Measurements from ENCODE around the gene C5. TPM values are rescaled to one million over a fixed set of nuclear protein-coding genes. Genes with fewer than 3 reads are reported as not detected.
A peak's percentile ranks its signal among the peaks of the same experiment; 100 is the strongest.

The C5 gene
- total RNA-seq, 1 experiment from 2014 or later: 0.66 TPM

DNA sequence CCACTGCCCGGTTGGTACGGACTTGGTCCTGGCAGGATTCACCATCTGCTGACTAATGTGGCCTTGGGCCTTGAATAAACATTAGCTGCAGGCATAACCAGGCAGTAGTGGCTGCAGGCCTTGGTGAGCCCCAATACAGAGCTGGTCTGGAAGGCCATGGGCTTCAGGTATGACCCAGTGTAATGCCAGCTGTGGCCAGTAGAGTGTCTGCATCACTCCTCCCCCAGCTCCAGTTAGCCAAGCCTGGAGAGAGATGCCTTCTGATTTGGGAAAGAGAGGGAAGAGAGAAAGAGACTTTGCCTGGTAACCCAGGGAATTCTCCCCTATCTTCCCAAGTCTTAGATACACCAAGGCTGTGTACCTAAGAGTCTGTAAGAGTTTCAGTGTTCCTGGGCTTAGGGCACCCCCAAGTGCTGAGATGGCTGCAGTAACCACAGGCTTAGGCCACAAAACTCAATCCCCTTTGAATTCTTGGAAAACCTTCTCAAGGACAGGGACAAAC, 5.6 kb upstream of the C5 start (continued):
- TF ChIP-seq POLR2AphosphoS5 (IDR thresholded peaks at IDR 0.05; ENCODE audit: low read depth, low read length) (no peak), RAD21 (IDR thresholded peaks at IDR 0.05; ENCODE audit: low read depth) (peak; percentile 63), CEBPB (IDR thresholded peaks at IDR 0.05; ENCODE audit: low read depth) (no peak), POLR2A (IDR thresholded peaks at IDR 0.05; ENCODE audit: borderline replicate concordance, extremely low read depth, insufficient read depth, insufficient read length) (no peak), SIN3A (IDR thresholded peaks at IDR 0.05; ENCODE audit: low read depth) (no peak), SP1 (IDR thresholded peaks at IDR 0.05; ENCODE audit: low read depth) (no peak), TCF7L2 (IDR thresholded peaks at IDR 0.05; ENCODE audit: borderline replicate concordance, extremely low read depth, insufficient read depth, insufficient read length) (no peak), EGR1 (IDR thresholded peaks at IDR 0.05; ENCODE audit: low read depth) (no peak), EZH2 (IDR thresholded peaks at IDR 0.05) (no peak)
- TF ChIP-seq, protein P1, sequence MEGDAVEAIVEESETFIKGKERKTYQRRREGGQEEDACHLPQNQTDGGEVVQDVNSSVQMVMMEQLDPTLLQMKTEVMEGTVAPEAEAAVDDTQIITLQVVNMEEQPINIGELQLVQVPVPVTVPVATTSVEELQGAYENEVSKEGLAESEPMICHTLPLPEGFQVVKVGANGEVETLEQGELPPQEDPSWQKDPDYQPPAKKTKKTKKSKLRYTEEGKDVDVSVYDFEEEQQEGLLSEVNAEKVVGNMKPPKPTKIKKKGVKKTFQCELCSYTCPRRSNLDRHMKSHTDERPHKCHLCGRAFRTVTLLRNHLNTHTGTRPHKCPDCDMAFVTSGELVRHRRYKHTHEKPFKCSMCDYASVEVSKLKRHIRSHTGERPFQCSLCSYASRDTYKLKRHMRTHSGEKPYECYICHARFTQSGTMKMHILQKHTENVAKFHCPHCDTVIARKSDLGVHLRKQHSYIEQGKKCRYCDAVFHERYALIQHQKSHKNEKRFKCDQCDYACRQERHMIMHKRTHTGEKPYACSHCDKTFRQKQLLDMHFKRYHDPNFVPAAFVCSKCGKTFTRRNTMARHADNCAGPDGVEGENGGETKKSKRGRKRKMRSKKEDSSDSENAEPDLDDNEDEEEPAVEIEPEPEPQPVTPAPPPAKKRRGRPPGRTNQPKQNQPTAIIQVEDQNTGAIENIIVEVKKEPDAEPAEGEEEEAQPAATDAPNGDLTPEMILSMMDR (IDR thresholded peaks at IDR 0.05 in 2 of 3, conservative IDR thresholded peaks at IDR 0.05 in 1 of 3; ENCODE audit: borderline replicate concordance in 1 of 3, insufficient read depth in 1 of 3, low read depth in 2 of 3, low read length in 2 of 3): peak; percentile 82 to 84 (median 83); a peak in 5 of 6 replicates

DNA sequence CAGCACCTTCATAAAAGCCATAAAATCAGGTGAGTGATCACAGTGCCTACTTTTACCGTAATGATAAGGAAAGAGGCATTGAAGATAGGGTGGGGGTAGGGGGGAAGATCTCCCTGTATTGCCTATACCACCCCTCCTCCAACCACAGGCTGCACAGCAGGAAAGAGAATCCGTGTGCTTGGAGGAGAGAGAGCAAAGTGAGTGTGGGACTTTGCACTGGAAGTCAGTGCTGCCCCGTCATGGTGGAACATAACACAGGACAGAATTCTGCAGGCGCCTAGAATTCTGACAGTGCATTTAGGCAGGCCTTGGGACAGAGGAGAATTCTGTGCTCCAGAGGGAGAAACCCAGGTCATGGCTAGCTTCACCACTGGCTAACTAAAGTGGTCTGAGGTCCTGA, 3.5 kb upstream of the C5 start:
- ATAC-seq (no peak), DNase-seq (ENCODE audit: low read depth, low spot score) (no peak)
- no peak overlapping the region for H3K9ac ChIP-seq (ENCODE audit: low read length)
- TF ChIP-seq, protein P2, sequence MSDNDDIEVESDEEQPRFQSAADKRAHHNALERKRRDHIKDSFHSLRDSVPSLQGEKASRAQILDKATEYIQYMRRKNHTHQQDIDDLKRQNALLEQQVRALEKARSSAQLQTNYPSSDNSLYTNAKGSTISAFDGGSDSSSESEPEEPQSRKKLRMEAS (IDR thresholded peaks at IDR 0.05): no peak
- TF ChIP-seq CEBPB (IDR thresholded peaks at IDR 0.05; ENCODE audit: low read depth) (no peak), ZNF274 (IDR thresholded peaks at IDR 0.05; ENCODE audit: low read depth, low read length) (no peak), CBX3 (IDR thresholded peaks at IDR 0.05; ENCODE audit: low read depth) (no peak), SP1 (IDR thresholded peaks at IDR 0.05; ENCODE audit: low read depth) (no peak), POLR2AphosphoS5 (IDR thresholded peaks at IDR 0.05; ENCODE audit: low read depth, low read length) (no peak), SIN3A (IDR thresholded peaks at IDR 0.05; ENCODE audit: low read depth) (no peak), EGR1 (IDR thresholded peaks at IDR 0.05; ENCODE audit: low read depth) (no peak)
- TF ChIP-seq, protein P1 (IDR thresholded peaks at IDR 0.05 in 2 of 3, conservative IDR thresholded peaks at IDR 0.05 in 1 of 3; ENCODE audit: borderline replicate concordance in 1 of 3, insufficient read depth in 1 of 3, low read depth in 2 of 3, low read length in 2 of 3): no peak
- H3K9me3 ChIP-seq (ENCODE audit: control insufficient read depth in 1 of 2, insufficient read depth in 1 of 2, low read depth in 1 of 2, low read length in 2 of 2): no peaks in the 10 kb centered on the region
- CTCF ChIA-PET: no interaction called here
- H3K4me1 ChIP-seq (ENCODE audit: control insufficient read depth in 1 of 2, insufficient read depth in 2 of 2, low read length in 2 of 2): 0 out of 4 replicates have a peak, but pooled peaks cover 0 to 2% of the 10 kb centered on the region in 2 experiments
- POLR2A ChIA-PET: interaction anchor here (0.6 kb wide), 1 partner anchor 422 kb away, joined by 3 read pairs; no protein-coding TSS in a partner anchor
- no peaks in the 10 kb centered on the region for H3K9me2 ChIP-seq (ENCODE audit: insufficient read depth)
- H3K4me3 ChIP-seq (replicated peaks in 1 of 2; ENCODE audit: low read depth in 1 of 2, low read length in 2 of 2): no peak overlapping the region
- no peaks in the 10 kb centered on the region for H3K27me3 ChIP-seq (ENCODE audit: insufficient read depth, low read length)
- intact Hi-C loops (cut with micrococcal nuclease): loop anchor here (10.0 kb wide), 1 partner anchor 429 kb away; no protein-coding TSS in a partner anchor
- no peaks in the 10 kb centered on the region for H4K20me1 ChIP-seq (ENCODE audit: insufficient read depth)
- RAD21 ChIA-PET (ENCODE audit: low non-redundant PET in 1 of 2, low total read pairs in 2 of 2, uncharacterized antibody in 2 of 2, unreplicated experiment in 2 of 2): no interaction called here
- H3K4me2 ChIP-seq (ENCODE audit: low read length): no peak overlapping the region
- H3K79me2 ChIP-seq (ENCODE audit: insufficient read depth, low read length): no peaks in the 10 kb centered on the region
- H3K27ac ChIP-seq (ENCODE audit: low read depth, low read length): no peak overlapping the region
- H3K36me3 ChIP-seq (ENCODE audit: control insufficient read depth in 1 of 2, insufficient read depth in 2 of 2, low read length in 2 of 2): no peaks in the 10 kb centered on the region
- BruUV-seq (replicated peaks): no TSS peak
- H2AFZ ChIP-seq (ENCODE audit: low read depth, low read length, poor library complexity, severe bottlenecking): no peak overlapping the region

All from HCT116 (cell line).